ENCODE data around the gene JAM2.
"Not testable (repeated sequence)": the region's sequence is repeated elsewhere in the genome, so short reads cannot be mapped to it uniquely, and the experiment has no call there.

JAM2 gene, protein sequence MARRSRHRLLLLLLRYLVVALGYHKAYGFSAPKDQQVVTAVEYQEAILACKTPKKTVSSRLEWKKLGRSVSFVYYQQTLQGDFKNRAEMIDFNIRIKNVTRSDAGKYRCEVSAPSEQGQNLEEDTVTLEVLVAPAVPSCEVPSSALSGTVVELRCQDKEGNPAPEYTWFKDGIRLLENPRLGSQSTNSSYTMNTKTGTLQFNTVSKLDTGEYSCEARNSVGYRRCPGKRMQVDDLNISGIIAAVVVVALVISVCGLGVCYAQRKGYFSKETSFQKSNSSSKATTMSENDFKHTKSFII

DNA sequence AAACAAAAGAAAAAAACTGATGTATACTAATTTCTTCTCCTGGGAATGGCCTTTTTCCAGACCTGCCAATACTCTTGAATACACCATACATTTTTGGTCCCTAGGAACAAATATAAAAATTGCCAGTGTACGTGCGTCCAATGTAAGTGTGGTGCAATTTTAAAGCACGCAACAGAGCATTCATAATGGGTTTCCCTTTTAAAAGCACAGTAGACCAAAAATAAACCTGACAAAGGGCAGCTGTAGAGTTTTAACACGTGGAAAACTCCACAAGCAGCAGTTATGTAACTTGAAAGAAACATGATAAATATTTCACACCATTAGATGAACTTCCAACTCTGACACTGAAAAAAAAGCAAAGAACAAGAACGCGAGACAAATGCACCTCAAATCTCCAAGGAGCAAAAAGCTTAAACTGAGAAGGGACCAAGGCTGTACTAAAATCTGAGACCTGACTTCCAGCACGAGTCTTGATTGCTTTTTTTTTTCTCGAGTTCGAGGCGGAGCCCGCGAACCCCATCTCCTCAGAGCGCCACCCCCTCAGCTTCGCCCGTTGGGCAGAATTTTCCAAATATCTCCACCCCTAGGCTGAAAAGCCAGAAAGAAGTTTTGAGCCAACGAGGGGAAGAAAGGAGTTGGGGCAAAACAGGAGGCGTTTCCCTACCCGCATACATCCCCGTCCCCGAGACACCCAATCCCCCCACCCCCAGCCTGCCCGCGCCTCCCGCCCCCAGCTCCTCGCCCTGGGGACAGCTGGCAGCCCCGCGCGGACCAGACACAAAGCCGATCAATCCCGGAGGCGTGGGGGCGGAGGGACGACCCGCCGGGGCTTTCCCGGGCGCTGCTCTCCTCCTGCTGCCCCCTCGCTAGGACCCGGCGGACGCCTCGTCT is at the start of gene JAM2:
TSS of gene JAM2 (plus strand) at position 599 of the 891 bp plus-strand sequence. CDS start 564 bp downstream, outside the sequence.
- peak; percentile 28 for DNase-seq (ENCODE audit: low spot score)

DNA sequence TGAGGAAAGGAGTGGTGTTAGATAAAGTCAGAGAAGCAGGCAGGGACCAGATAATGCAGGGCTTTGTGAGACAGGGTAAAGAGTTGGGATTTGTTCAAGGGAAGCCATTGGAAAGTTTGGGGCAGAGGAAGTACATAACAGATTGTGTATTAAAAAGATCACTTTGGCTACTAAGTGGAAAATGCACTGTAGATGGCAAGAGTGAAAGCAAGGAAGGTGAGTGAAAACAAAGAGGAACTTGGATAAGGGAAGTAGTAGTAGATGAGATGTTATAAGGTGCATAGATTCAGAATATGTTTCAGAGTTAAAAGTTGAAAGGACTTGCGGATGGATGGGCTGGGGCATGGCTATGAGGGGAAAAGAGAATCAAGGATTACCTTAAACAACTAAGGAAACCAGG is 49.2 kb upstream of the JAM2 start:
- no peak for DNase-seq (ENCODE audit: low spot score)

DNA sequence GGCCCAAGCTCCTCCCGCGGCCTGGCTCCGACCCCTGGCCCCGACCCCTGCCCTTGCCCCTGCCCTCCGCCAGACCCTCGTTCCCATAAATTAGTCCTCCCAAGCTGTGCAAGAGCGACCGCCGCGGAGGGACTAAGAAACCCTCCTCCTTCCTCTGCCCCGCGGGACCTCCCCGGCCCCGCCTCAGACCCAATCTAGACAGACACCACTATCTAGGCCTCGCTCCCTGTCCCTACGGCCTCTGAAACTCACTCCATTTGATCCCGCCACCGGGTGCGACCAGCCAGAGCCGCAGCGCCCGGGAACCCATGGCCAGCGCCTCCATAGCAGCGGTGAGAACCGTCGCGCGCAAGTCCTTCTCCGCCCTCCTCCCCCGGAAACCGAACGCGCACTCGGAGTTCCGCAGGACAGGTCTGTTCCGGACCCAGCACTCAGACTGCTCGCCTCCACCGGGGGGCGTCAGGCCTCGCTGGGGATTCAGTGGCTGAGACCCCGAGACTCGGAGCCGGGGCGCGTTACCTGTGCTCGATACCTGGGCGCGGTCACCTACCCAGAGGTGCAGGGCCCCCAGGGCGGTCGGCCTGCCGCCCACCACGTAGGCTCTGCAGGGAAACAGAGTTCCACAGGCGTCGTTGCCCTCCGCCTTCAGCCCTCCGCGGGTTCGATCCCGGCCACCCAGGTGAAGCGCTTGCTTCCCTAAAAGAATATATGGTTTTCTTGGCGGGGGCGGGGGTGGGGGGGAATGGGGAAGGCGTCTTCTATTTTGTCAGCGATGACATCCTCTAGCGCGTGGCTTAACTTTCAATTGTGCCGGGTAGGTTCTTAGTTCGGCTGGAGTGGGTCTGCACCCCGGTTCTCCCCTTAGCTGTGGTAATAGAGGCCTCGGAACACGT is 31.7 kb upstream of the JAM2 start, which contains the start of gene MRPL39:
TSS of gene MRPL39 (minus strand) at position 331 of the 893 bp plus-strand sequence. CDS start at position 325, 6 bp downstream.
- DNase-seq (ENCODE audit: low spot score): peak; percentile 80

DNA sequence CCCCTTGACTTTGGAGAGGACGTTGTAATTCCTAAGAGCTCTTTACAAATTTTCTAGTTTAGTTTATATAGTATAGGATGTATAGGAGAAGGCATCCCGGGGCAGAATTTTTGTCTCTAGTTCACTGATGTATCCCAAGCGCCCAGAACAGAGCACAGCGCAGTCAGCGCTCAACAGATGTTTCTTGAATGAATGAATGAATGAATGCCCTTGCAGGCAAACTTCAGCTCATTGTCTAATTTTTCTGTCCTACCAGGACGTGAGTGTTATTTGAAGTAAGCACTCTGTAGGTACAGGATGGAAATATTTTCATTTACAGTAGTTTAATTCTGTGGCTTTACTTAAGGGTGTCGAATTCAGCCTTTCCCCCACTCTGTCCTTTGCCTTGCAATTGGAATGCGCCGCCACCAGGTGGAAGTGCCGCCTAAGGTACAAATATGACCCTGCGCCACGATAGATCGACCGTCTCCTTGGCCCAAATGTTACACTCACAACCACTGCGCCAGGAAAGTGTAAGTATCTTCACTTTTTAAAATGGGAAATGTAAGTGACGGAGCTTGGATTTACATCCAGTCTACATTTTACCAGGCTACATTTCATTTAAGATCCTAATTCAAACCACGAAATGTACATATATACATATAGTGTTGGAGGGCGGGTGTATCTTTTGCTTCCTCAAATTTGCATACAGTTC is 30.9 kb upstream of the JAM2 start:
- DNase-seq (ENCODE audit: low spot score): peak; percentile 50

DNA sequence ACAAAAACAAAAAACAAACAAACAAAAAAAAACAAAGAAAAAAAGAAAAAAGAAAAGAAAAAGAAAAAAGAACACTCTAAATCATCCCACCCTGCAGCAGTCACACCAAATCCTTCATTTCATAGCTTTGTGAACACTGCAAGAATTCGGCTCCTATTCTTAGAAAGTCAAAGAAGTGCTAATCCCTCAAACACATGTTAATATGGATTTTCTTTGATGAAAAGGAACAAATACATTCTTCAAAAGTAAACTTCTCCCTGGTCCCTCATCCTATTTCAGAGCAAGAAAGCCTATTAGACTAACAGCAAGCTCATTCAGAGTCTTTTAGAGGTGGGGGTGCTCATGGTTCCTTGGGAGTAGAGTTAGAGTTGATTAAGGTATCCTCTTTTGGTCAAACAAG is 24.6 kb upstream of the JAM2 start:
- DNase-seq (ENCODE audit: low spot score): no peak

DNA sequence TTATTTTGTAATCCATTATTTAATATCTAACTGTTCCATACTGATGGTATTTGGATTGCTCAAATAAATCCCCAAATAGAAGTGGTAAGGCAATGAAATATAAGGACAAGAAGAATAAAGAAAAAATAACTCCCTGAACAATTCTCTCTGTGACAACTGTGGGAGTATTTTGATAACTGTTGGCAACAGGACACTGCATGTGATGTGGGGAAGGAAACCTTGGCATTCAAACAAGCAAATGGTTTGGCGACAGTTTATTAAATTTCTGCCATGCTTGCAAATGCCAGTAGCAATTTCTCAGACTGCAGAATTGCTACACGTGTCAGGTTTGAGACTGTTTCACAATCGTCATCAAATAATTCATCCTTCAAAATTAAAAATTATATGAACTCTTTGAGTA is 23.2 kb upstream of the JAM2 start:
- no peak for DNase-seq (ENCODE audit: low spot score)

DNA sequence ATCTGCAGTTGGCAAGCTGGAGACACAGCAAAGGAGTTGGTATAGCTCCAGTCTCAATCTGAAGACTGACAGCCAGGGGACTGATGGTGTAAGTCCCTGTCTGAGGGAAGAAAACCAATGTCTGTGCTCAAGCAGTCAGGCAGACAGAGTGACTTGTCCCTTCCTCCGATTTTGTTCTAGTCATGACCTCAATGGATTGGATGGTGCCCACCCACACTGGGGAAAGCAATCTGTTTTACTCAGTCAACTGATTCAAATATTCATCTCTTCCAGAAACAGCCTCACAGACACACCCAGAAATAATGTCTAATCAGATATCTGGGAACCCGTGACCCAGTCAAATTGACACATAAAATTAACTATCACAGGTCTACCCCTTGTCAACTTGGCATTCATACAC is 19.9 kb upstream of the JAM2 start:
- no peak for DNase-seq (ENCODE audit: low spot score)

DNA sequence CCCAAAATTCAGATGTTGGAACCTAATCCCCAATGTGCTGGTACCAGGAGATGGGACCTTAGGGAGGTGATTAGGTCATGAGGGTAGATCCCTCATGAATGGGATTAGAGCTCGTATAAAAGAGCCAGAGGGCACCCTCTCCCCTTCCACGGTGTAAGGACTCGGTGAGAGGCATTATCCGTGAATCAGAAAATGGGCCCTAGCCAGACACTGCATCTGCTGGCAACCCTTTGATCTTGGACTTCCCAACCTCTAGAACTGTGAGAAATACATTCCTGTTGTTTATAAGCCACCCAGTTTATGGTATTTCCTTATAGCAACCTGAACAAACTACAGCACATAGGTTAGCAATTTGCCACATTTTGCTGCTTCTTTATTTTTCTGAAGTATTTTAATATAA is 14.5 kb upstream of the JAM2 start:
- no peak for DNase-seq (ENCODE audit: low spot score)

DNA sequence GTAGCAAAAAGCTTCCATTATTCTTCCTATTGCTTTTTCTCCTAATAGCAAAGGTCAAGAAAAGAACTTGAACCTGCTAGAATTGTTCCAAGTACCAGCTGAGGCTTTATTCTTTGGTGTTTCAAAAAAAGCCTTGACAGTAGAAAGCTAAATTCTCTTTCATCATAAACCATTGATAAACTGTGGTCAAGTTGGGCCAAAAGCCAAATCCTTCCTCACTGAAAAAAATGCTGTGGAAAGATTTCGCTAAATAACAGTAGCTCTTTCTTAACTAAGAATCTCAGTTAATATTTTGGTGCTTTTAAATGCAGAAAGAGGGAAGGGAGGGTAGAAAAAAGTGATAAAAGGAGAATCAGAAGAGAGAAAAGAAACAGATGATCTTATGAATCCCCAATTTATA is 14.0 kb upstream of the JAM2 start:
- DNase-seq (ENCODE audit: low spot score): no peak

DNA sequence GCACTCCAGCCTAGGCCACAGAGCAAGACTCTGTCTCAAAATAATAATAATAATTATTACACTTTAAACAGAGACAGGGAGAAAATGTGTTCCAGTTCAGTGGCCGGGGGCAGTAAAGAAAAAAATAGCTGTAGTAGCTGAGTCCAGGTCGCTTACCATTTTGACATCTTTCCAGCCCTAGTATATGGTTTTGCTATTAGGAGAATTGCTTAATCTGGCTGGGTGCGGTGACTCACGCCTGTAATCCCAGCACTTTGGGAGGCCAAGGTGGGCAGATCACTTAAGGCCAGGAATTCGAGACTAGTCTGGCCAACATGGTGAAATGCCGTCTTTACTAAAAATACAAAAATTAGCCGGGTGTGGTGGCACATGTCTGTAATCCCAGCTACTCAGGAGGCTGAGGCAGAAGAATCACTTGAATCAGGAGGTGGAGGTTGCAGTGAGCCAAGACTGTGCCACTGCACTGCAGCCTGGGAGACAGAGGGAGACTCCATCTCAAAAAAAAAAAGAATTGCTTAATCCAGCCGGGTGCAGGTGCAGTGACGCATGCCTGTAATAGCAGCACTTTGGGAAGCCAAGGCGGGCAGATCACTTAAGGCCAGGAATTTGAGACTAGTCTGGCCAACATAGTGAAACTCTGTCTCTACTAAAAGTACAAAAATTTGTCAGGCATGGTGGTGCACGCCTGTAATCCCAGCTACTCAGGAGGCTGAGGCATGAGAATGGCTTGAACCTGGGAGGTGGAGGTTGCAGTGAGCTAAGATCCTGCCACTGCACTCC is 13.1 kb upstream of the JAM2 start:
- not testable (repeated sequence) for DNase-seq (ENCODE audit: low spot score)

DNA sequence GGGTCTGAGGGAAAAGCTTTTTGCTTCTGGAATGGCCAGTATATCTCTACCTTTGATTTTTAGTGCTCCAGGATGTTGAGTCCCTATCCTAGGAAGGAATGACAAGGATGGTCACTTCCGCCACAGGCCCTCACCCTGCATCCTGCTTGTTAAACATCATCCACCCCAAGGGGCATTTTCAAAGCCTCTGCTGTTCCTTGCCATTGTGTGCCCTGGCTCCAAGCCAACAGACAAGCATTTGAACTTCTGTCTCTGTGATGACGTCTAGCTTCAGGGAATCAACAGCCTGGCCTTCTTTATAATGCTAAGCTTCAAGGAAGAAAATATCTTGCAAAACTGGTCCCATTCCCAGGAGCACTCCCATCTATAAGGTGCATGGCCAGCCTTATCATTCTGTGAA is 12.3 kb upstream of the JAM2 start:
- no peak for DNase-seq (ENCODE audit: low spot score)

DNA sequence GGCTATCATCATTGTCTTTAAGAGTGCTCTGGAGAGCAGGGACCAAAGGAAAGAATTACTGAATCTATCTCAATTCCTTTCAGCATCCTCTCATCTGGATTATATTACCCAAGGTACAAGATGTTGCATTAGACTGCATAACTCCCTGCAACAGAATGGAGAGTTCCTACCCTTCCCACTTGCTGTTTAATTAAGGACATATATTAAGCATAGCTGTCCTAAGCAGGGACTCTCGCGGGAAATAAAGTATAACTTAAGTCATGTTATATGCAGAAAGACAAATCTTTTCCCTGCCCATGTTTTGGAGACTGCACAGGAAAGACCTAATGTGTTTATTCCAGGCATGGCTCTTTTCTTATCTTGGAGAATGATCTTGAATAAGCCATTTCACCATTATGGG is 6.8 kb upstream of the JAM2 start:
- no peak for DNase-seq (ENCODE audit: low spot score)

DNA sequence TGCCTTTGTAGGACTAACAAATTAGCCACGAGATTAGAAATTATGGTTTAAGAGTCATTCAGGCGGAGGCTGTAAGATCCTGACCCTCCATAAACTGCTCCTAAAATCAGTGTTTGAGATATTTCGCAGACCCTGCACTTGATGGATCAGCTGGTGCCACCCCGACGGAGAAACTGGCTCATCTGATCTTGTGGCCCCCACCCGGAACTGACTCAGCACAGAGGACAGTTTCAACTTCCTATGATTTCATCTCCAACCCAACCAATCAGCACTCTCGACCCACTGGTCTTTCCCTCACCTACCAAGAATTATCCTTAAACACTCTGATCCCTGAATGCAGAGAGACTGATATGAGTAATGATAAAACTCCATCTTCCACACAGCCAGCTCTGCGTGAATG is 3.7 kb upstream of the JAM2 start:
- no peak for DNase-seq (ENCODE audit: low spot score)

DNA sequence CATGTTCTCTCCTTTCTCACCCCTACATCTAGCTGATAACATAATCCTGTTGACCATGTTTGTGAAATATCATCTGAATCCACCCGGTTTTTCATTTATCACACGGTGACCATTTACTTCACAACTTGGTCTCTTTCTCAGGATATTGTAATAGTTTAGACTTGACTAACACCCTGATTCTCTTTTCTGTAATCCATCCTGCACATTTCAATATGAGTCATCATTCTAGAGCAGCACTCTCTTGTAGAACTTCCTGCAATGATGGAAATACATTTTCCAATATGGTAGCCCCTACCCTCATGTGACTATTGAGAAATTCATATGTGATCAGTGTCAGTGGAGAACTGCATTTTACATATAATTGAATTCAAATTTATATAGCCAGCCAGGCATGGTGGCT is 2.3 kb upstream of the JAM2 start:
- DNase-seq (ENCODE audit: low spot score): no peak

DNA sequence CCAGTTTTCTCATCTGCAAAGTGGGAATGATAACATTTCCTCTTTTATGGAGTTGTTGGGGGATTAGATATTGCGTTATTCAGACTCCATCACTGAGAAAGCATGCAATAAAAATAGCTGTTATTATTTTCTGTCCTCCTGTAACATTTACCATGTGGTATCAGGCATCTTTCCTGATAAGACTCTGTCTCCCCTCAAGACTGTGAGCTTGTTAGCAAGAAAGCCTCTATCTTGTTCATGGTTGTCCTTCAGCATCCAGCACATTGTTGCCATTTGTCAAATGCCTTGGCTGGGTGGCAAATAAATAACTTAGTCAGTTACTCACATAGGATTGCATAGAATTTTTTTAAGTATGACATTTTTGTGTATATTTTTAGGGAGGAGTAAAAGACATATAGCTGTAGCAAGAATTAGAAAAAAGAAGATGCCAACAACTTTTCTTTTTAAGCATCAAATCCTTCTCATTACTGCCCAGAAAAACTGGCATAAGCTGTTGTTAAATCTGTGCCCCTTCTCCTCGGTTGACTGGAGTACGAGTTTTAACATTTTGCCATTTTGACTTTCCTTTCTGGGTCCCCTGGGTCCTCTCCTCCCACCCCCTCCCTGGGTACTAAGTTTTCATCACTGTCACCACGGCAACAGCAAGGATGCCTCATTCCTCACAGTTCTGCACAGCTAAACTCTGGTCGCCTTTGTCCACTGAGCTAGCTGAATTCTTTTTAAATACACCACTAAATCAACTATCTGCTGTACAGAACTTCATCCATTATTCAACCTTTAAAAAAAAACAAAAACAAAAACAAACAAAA is 1.0 kb upstream of the JAM2 start:
- no peak for DNase-seq (ENCODE audit: low spot score)

DNA sequence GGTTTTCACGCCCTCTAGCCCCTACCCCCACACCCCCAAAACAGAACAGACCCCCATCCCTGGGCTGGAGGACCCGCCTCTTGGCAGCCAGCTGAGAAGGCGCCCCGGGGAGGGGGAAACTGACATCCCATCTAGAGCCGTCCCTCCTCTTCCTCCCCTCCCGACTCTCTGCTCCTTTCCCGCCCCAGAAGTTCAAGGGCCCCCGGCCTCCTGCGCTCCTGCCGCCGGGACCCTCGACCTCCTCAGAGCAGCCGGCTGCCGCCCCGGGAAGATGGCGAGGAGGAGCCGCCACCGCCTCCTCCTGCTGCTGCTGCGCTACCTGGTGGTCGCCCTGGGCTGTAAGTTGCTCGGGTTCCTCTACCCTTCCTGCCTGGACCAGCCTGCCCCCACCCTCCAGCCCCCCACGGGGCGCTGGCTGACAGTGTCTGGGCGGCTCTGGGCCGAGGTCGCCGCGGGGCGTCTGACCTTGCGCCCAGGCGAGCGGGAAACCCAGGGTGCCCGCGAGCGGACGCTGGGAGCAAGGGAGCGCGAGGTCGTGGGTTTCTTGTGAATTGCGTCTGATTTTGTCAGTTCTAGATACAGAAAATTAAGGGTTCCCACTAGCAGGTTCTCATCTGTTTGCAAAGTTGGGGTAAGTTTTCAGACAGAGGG is 618 bp downstream of the JAM2 start:
- DNase-seq (ENCODE audit: low spot score): peak; percentile 51

DNA sequence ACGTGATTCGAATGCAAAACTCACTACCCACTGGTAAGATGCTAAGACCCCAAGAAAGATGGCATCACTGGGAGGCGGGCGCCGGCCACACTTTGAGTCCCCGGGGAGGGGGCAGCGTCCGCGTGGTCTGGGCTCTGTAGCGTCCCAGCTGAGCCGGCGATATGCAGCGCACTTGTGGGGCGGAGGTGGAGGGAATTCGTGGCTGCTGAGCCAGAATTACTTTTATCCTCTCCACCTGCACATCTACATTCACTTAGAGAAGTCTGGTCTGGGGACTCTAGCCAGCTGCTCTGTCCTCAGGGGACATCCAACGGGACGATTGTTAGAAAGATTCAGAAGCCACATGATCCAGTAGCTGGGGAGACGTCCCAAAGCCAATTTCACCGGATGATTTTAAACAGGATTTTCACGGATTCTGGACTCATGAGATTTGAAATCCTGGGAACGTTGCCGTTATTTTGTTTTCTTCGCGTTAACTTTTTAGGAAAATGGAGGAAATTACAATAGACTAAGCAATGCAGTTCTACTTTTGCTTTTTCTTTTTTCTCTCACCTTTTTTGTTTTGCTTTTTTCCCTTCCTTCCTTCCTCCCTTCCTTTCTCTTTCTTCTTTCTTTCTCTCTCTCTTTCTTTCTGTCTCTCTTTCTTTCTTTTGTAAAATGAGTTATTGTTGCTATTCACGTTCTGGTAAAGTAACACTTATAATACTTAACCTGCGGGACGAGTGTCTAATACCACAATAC is 1.3 kb downstream of the JAM2 start:
- no peak for DNase-seq (ENCODE audit: low spot score)

DNA sequence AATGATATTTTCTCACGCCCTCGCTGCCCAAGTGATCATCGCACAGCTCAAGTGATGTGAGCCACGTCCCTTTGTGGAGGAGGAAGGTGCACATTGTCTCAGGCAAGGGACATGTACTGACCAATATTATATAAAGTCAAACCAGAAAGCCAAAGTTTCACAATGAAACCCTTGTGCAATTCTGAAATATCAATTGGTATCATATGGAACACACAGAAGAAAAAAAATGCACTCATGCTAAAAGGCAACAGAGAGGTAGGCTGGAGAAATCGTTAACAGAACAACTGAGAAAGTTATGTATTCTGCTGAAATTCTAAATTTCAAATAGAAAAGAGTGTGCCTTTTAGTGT is 1.9 kb downstream of the JAM2 start:
- DNase-seq (ENCODE audit: low spot score): no peak

DNA sequence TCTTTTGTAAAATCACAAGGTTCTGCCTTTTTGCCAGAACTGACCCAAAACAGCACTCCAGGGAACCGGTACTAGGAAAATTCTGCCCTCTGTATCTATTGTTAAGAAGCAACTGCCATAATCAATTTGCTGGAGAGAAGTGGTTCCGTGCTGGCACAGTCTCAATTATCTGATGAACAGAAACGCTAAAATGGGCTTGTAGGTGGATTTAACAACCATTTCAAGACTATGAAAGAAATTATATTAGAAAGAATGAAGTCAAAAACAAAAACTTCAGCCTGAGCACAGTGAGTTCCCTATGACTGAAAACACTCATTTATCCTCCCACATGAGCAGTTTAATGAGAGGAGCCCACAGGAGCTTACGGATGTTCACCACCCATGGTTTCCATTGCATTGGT is 4.4 kb downstream of the JAM2 start:
- DNase-seq (ENCODE audit: low spot score): no peak

Data from HuH-7 (cell line).